DMS53 treated with DMSO at 0.1 percent for 48 hours (cell line): Measurements from ENCODE around the gene DCUN1D2.
"Not testable (repeated sequence)": the region's sequence is repeated elsewhere in the genome, so short reads cannot be mapped to it uniquely, and the experiment has no call there.

Source experiments
- DNase-seq: peaks from one replicate; lab custom pipeline; 2025; ENCODE audit not compliant: unreplicated experiment; lab: John Stamatoyannopoulos, UW

The DCUN1D2 gene

GRCh38 chr13:113491982-113492381 is 1.5 kb upstream of the DCUN1D2 start:
- DNase-seq = no peak

DNA sequence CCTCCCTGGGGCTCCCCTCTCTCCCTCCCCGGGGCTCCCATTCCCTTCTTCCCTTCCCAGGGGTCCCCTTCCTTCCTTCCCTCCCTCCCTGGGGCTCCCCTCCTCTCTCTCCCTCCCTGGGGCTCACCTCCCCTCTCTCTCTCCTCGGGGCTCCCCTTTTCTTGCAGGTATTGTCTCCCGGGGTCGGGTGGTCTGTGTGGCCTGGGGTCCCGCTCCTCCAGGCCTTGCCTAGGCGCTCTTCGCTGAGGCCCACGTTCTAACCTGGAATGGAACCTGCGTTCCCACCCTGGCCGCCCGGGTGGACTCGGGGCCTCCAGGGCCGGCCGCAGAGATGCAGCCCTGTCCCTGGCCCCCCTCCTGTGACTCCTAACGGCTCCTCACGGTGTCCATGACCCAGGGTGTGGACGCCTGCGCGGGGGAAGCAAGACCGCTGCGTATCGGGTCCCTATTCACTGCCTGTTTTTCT is 940 bp upstream of the DCUN1D2 start:
- no peak for DNase-seq

- DNase-seq = no peak
Measured at GRCh38 chr13:113489549-113490495, 689 bp downstream of the DCUN1D2 start.

GRCh38 chr13:113489171-113489548 is 1.4 kb downstream of the DCUN1D2 start:
- DNase-seq = no peak

DNA sequence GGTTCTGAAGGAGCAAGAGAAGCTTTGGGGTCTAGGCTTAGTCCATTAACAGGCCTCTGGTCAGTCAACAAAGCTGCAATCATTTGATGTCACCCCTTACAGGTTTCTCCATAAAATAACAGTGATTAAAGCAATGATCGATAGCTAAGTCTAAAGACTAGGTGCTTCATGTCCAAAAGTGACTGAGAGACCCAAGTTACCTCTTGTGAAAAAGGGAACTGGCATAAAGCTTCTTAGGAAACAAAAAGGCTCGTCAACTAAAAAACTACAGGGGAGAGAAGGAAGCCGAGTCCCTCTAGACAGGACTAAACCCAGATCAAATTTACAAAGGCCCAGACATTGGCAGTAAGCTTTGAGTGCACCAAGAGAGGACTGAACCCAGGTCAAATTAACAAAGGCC is 2.2 kb downstream of the DCUN1D2 start:
- no peak for DNase-seq

DNA sequence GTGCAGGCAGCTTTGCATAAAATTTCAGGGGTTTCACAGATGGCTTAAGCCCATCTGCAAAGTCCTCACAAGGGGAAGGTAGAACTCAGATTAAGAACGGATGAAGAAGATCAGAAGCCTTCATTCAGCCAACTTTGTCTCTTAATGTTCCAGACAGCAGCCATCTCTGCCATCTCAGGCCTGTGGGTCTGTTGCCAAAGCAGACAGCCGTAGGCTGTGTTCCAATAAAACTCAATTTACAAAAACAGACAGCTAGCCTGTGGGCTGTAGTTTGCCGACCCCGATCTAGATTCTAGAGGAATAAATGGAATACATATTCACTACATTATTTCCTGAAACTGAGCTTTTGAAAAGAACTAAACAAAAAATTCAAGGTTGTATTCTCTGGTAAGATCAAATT is 3.8 kb downstream of the DCUN1D2 start:
- no peak for DNase-seq

DNA sequence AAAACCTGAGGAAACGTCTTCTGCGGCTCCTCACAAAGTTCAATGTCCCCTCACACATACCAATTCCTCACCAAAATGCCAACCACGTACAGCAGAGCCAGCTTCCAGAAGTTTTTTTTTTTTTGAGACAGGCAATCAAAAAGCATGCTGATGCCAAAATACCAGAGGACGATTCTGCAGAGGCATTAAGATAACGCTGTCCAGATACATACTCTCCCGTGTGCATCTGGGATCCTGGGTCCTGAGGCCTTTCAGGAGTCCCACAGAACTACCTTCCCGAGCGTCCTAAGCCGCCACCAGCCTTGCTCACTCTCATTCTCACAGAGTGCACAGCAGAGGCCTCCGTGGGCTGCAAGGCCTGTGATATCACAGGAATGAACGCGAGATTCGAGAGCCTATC is 5.0 kb downstream of the DCUN1D2 start:
- DNase-seq = no peak

GRCh38 chr13:113483504-113484293 is 6.8 kb downstream of the DCUN1D2 start:
- no peak for DNase-seq

- no peak for DNase-seq
Measured at GRCh38 chr13:113483081-113483480, 7.4 kb downstream of the DCUN1D2 start.

DNA sequence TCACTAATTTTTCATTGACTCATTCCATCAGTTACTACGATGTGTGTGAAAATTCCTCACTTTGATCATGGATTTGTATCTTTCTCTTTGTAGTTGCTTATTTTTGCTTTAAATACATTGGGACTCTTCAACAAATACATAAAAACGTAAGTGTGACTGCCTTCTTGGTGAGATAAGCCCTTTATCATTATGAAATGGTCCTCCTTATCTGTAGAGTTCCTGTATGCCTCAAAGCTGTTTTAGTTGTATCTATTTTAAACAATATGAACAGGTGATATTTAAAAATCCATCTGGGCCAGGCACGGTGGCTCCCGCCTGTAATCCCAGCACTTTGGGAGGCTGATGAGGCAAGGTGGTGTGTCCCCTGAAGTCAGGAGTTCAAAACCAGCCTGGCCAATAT is 11.3 kb downstream of the DCUN1D2 start:
- no peak for DNase-seq

DNA sequence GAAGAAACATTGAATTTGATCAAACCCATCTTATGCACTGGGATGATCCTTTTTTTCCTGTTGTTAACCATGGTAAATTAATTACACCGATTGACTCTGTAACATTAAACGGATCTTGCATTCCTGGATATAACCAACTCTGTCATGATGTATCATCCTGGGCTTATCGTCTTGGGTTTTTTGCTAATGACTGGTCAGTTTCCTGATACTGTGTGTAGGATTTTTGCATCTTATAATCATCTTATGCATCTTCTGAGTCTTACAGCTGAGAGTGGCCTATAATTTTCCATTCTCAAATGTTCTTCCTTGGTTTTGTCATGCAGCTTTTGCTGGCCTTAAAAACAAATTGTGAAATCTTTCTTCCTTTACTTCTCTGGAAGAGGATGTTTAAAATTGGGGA is 12.8 kb downstream of the DCUN1D2 start:
- DNase-seq = no peak

DNA sequence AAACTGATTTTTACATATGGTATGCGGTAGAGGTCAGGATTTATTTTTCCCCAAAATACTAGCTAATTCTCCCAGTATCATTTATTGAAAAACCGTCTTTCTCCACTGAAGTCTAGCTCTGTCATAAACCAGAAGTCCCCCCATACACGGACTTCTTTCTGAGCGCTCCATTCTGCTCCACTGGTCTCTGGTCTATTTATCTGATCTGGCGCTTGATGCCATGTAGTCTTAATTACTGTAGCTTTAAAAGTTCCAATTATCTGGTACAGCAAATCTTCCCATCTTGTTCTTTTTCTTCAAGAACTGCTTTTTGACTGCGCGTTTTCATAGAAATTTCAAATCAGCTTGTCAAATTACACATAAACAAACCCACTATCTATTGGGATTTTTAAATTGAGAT is 13.7 kb downstream of the DCUN1D2 start:
- no peak for DNase-seq

DNA sequence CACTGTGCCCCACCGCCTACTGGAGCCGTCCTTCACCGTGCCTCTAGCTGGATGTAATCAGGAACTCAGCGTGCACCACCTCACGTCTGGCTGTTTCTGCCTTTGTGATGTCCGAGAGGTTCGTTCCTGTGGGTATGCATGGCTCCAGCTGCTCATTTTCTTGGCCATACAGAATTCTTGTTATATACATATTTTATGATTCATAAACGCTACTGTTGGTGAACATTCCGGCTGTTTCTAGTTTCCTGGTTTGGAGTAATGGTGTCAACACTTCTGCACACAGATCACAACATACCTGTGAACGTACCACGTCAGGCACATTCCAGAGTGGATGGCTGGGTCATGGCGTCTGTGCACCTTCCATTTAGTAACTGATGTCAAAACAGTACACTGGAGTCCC is 14.6 kb downstream of the DCUN1D2 start:
- no peak for DNase-seq

DNA sequence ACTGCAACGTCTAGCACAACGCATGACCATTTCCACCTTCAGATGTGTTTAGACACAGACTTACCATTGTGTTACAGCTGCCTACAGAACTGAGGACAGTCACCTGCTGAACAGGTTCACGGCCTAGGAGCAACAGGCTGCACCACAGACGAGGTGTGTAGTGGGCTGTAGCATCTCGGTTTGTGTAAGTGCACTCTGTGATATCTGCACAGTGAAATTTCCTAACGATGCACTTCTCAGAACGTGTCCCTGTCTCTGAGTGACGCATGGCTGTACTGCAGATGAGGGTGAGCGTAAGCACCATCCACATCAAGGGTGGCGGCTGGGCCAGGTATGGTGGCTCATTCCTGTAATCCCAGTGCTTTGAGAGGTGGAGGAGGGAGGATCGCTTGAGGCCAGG is 15.2 kb downstream of the DCUN1D2 start:
- no peak for DNase-seq

DNA sequence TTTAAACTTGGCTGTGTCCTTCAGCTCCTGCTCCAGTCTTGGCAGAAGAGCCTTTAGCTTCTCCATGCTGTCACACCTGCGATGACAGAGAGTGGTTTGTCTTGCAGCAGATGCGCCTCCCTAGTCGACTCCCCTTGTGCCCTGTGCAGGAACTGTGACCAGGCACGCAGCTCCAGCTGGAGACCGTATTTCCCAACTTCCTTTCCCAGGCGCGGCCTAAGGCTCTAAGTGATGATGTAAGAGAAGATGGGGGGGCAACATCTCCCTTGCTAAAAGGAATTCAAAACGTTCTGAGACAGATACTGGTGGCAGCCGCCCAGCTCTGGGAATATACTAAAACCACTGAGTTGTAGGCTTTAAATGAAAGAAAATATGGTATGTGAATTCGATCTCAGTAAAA is 16.3 kb downstream of the DCUN1D2 start:
- no peak for DNase-seq

GRCh38 chr13:113472355-113473025 is 18.0 kb downstream of the DCUN1D2 start:
- DNase-seq = no peak

DNA sequence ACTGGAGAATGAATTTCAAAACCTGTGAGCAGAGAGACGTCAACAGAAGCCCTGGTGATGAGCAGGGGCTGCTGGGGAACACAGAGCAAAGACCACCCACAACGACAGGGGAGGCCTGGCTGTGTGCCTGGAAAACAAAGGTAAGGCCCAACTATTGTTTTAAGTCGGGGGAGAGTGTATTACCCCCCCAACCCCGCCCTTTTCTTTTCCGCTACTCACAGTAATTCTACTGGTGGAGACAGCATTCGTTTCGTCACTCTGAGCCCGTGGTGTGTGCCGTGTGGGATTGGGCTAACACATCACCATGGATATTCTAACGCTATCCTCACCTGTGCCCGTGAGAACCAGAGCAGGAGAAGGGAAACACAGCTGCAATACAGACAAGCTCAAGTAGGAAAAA is 18.7 kb downstream of the DCUN1D2 start:
- DNase-seq = no peak

DNA sequence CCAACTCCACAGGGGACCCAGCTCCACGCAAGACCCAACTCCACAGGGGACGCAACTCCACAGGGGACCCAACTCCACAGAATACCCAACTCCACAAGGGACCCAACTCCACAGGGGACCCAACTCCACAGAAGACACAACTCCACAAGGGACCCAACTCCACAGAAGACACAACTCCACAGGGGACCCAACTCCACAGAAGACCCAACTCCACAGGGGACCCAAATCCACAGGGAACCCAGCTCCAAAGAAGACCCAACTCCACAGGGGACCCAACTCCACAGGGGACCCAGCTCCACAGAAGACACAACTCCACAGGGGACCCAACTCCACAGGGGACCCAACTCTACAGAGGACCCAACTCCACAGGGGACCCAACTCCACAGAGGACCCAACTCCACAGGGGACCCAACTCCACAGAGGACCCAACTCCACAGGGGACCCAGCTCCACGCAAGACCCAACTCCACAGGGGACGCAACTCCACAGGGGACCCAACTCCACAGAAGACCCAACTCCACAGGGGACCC is 19.8 kb downstream of the DCUN1D2 start:
- DNase-seq = not testable (repeated sequence)

- DNase-seq = no peak
Measured at GRCh38 chr13:113470073-113470472, 20.4 kb downstream of the DCUN1D2 start.

DNA sequence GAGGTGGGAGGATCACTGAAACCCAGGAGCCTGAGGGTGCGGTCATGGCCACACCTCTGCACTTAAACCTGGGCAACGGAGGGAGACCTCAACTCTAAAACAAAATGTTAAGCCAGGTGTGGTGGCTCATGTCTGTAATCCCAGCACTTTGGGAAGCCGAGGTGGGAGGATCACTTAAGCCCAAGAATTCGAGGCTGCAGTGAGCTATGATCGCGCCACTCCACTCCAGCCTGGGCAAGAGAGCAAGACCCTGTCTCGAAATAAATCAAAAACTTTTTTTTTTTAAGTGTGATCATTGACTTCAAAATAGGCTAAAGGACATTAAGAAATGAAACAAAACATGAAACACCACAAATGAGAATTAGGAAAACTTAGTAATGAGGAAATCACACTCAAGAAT is 20.9 kb downstream of the DCUN1D2 start:
- DNase-seq = no peak

- no peak for DNase-seq
Measured at GRCh38 chr13:113468472-113469201, 21.9 kb downstream of the DCUN1D2 start.
